ENCODE data around the gene FLT4. TPM values are rescaled to one million over a fixed set of nuclear protein-coding genes. Genes with fewer than 3 reads are reported as not detected.

Gene FLT4
- total and polyA plus RNA-seq, 2 experiments from 2014 or later: 3.4 to 13.8 TPM

DNA sequence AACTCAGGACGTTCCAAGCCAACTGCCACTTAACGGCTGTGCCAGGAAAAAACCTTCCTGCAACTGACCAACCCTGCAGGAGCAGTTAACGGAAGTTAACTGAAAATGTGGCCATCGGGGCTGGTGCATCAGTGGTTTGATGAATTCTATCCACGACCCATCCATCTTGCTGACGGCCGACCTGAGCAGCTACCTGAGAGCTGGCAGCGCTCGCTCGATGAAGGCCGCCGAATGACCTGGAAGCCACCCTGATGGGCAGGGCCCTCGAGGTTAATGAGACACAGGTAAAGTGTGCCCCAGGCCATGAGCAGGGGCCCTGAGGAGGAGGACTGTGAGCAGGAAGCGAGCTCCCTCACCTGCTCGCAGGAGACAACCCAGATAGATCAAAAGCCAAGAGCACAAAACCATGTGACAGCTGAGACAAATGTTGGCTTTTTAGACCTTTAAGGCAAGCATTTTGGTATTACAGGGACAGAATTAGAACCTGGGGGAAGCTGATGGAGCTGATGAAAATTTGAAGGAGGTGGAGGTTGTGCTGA lies 35.3 kb upstream of the FLT4 start:
- Histone ChIP-seq H3K4me2 (no peak overlapping the region), H2AFZ (no peak overlapping the region; the same call in 1 of the 2 replicates), H3K36me3 (ENCODE audit: insufficient read depth) (no peaks in the 10 kb centered on the region), H3K27ac (ENCODE audit: low read depth) (no peak overlapping the region), H3K79me2 (replicated peaks; ENCODE audit: insufficient read depth) (no peaks in the 10 kb centered on the region), H3F3A (replicated peaks; ENCODE audit: low read depth) (no peaks in the 10 kb centered on the region), H3K4me3 (no peak overlapping the region), H3K27me3 (ENCODE audit: insufficient read depth) (no peaks in the 10 kb centered on the region), H3K9me2 (ENCODE audit: insufficient read depth) (no peaks in the 10 kb centered on the region), H3K4me1 (ENCODE audit: insufficient read depth) (peaks cover 20% of the 10 kb centered on the region), H4K20me1 (replicated peaks; ENCODE audit: insufficient read depth) (no peaks in the 10 kb centered on the region)
- DNase-seq (ENCODE audit: low spot score): no peak
- Mint-ChIP-seq H3K27ac (no peak overlapping the region), H3K4me3 (no peak overlapping the region), H3K36me3 (ENCODE audit: low read depth) (peaks cover 7% of the 10 kb centered on the region; the same call in 2 of the 3 replicates), H3K4me1 (peaks cover 24% of the 10 kb centered on the region), H3K27me3 (ENCODE audit: insufficient read depth, low read depth, poor library complexity) (peaks cover 6% of the 10 kb centered on the region), H3K9me3 (peaks cover 13% of the 10 kb centered on the region)
- no peak for ATAC-seq
- TF ChIP-seq, protein P1, sequence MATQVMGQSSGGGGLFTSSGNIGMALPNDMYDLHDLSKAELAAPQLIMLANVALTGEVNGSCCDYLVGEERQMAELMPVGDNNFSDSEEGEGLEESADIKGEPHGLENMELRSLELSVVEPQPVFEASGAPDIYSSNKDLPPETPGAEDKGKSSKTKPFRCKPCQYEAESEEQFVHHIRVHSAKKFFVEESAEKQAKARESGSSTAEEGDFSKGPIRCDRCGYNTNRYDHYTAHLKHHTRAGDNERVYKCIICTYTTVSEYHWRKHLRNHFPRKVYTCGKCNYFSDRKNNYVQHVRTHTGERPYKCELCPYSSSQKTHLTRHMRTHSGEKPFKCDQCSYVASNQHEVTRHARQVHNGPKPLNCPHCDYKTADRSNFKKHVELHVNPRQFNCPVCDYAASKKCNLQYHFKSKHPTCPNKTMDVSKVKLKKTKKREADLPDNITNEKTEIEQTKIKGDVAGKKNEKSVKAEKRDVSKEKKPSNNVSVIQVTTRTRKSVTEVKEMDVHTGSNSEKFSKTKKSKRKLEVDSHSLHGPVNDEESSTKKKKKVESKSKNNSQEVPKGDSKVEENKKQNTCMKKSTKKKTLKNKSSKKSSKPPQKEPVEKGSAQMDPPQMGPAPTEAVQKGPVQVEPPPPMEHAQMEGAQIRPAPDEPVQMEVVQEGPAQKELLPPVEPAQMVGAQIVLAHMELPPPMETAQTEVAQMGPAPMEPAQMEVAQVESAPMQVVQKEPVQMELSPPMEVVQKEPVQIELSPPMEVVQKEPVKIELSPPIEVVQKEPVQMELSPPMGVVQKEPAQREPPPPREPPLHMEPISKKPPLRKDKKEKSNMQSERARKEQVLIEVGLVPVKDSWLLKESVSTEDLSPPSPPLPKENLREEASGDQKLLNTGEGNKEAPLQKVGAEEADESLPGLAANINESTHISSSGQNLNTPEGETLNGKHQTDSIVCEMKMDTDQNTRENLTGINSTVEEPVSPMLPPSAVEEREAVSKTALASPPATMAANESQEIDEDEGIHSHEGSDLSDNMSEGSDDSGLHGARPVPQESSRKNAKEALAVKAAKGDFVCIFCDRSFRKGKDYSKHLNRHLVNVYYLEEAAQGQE (IDR thresholded peaks at IDR 0.05; ENCODE audit: unreplicated experiment): no peak
- TF ChIP-seq ZNF114 (CRISPR knock-in tag; IDR thresholded peaks at IDR 0.05) (no peak), EZH2 (IDR thresholded peaks at IDR 0.05; ENCODE audit: low read depth, unreplicated experiment) (no peak), CREB1 (CRISPR knock-in tag; IDR thresholded peaks at IDR 0.05; ENCODE audit: low read depth) (no peak), STAT1 (IDR thresholded peaks at IDR 0.05; ENCODE audit: unreplicated experiment) (no peak), EZH2phosphoT487 (IDR thresholded peaks at IDR 0.05; ENCODE audit: unreplicated experiment) (no peak), ETS1 (IDR thresholded peaks at IDR 0.05) (no peak), POLR2AphosphoS5 (IDR thresholded peaks at IDR 0.05; ENCODE audit: low read depth) (no peak), ZNF331 (CRISPR knock-in tag; IDR thresholded peaks at IDR 0.05; ENCODE audit: low read depth) (no peak), NANOG (IDR thresholded peaks at IDR 0.05; ENCODE audit: borderline replicate concordance) (no peak), JUNB (IDR thresholded peaks at IDR 0.05; ENCODE audit: unreplicated experiment) (no peak)
- TF ChIP-seq, protein P2, sequence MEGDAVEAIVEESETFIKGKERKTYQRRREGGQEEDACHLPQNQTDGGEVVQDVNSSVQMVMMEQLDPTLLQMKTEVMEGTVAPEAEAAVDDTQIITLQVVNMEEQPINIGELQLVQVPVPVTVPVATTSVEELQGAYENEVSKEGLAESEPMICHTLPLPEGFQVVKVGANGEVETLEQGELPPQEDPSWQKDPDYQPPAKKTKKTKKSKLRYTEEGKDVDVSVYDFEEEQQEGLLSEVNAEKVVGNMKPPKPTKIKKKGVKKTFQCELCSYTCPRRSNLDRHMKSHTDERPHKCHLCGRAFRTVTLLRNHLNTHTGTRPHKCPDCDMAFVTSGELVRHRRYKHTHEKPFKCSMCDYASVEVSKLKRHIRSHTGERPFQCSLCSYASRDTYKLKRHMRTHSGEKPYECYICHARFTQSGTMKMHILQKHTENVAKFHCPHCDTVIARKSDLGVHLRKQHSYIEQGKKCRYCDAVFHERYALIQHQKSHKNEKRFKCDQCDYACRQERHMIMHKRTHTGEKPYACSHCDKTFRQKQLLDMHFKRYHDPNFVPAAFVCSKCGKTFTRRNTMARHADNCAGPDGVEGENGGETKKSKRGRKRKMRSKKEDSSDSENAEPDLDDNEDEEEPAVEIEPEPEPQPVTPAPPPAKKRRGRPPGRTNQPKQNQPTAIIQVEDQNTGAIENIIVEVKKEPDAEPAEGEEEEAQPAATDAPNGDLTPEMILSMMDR (conservative IDR thresholded peaks at IDR 0.05; ENCODE audit: low read depth in 2 of 2): no peak
- TF ChIP-seq, protein P3, sequence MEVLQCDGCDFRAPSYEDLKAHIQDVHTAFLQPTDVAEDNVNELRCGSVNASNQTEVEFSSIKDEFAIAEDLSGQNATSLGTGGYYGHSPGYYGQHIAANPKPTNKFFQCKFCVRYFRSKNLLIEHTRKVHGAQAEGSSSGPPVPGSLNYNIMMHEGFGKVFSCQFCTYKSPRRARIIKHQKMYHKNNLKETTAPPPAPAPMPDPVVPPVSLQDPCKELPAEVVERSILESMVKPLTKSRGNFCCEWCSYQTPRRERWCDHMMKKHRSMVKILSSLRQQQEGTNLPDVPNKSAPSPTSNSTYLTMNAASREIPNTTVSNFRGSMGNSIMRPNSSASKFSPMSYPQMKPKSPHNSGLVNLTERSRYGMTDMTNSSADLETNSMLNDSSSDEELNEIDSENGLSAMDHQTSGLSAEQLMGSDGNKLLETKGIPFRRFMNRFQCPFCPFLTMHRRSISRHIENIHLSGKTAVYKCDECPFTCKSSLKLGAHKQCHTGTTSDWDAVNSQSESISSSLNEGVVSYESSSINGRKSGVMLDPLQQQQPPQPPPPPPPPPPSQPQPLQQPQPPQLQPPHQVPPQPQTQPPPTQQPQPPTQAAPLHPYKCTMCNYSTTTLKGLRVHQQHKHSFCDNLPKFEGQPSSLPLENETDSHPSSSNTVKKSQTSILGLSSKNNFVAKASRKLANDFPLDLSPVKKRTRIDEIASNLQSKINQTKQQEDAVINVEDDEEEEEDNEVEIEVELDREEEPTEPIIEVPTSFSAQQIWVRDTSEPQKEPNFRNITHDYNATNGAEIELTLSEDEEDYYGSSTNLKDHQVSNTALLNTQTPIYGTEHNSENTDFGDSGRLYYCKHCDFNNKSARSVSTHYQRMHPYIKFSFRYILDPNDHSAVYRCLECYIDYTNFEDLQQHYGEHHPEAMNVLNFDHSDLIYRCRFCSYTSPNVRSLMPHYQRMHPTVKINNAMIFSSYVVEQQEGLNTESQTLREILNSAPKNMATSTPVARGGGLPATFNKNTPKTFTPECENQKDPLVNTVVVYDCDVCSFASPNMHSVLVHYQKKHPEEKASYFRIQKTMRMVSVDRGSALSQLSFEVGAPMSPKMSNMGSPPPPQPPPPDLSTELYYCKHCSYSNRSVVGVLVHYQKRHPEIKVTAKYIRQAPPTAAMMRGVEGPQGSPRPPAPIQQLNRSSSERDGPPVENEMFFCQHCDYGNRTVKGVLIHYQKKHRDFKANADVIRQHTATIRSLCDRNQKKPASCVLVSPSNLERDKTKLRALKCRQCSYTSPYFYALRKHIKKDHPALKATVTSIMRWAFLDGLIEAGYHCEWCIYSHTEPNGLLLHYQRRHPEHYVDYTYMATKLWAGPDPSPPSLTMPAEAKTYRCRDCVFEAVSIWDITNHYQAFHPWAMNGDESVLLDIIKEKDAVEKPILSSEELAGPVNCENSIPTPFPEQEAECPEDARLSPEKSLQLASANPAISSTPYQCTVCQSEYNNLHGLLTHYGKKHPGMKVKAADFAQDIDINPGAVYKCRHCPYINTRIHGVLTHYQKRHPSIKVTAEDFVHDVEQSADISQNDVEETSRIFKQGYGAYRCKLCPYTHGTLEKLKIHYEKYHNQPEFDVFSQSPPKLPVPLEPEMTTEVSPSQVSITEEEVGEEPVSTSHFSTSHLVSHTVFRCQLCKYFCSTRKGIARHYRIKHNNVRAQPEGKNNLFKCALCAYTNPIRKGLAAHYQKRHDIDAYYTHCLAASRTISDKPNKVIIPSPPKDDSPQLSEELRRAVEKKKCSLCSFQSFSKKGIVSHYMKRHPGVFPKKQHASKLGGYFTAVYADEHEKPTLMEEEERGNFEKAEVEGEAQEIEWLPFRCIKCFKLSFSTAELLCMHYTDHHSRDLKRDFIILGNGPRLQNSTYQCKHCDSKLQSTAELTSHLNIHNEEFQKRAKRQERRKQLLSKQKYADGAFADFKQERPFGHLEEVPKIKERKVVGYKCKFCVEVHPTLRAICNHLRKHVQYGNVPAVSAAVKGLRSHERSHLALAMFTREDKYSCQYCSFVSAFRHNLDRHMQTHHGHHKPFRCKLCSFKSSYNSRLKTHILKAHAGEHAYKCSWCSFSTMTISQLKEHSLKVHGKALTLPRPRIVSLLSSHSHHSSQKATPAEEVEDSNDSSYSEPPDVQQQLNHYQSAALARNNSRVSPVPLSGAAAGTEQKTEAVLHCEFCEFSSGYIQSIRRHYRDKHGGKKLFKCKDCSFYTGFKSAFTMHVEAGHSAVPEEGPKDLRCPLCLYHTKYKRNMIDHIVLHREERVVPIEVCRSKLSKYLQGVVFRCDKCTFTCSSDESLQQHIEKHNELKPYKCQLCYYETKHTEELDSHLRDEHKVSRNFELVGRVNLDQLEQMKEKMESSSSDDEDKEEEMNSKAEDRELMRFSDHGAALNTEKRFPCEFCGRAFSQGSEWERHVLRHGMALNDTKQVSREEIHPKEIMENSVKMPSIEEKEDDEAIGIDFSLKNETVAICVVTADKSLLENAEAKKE (CRISPR knock-in tag; IDR thresholded peaks at IDR 0.05): no peak
